A549 treated with Mapracorat at 1 μM for 4 hours (cell line): ENCODE measurements around the gene UMPS. TPM values are rescaled to one million over a fixed set of nuclear protein-coding genes. Genes with fewer than 3 reads are reported as not detected.

Source experiments
- total RNA-seq: library from RNA; stranded (reverse); fragments of 200-300 nt; extraction: Qiagen RNA extraction; gene quantifications from 5 replicates; pipeline ENCODE4 v1.2.3, GENCODE V29; 2022

The UMPS gene
- total RNA-seq: 47.6 to 57.3 TPM (median 48.5 TPM) in 5 replicates

GRCh38 chr3:124730129-124730940 lies at the start of gene UMPS:
Gene UMPS (plus strand): TSS chr3:124730452. CDS start chr3:124730472, 20 bp downstream.

Other genes with a start within 250 kb of the UMPS start
- gene ITGB5, start 156.9 kb downstream of the UMPS start, total RNA-seq: 400 to 466 TPM (median 456 TPM) in 5 replicates
- gene MUC13, start 204.3 kb downstream of the UMPS start, total RNA-seq: 6.6 to 8.9 TPM (median 7.8 TPM) in 5 replicates